LNCaP clone FGC (cell line): ENCODE data around the gene ACAA1.

Experiments
- DNase-seq: peaks from one replicate; pipeline ENCODE4 v3.0.0-alpha.2; 2011; ENCODE audit warnings: low read depth
- H3K4me3 ChIP-seq: 2 replicates; pipeline ENCODE4 v1.5.1; 2011; ENCODE audit warnings: mild to moderate bottlenecking, low read depth, low read length, control low read depth
- CTCF ChIP-seq: IDR thresholded peaks from 2 replicates; pipeline ENCODE4 v1.5.1; 2012; ENCODE audit warnings: mild to moderate bottlenecking; ENCODE audit not compliant: control insufficient read depth, insufficient read depth; ENCODE audit errors: extremely low read depth

ACAA1 gene

GRCh38 chr3:38154033-38154494, 17.1 kb upstream of the ACAA1 start:
- no peak for DNase-seq
- H3K4me3 ChIP-seq, result no peak overlapping the region
- no peak for TF ChIP-seq CTCF

GRCh38 chr3:38153221-38153620, 16.3 kb upstream of the ACAA1 start:
- H3K4me3 ChIP-seq, result no peak overlapping the region
- no peak for DNase-seq
- TF ChIP-seq CTCF, result no peak

- H3K4me3 ChIP-seq, result no peak overlapping the region
- no peak for DNase-seq
- no peak for TF ChIP-seq CTCF
These were observed 15.7 kb upstream of the ACAA1 start for GRCh38 chr3:38152609-38153008.

- no peak for DNase-seq
- TF ChIP-seq CTCF, result no peak
These were observed 14.8 kb upstream of the ACAA1 start for GRCh38 chr3:38151667-38152265.

GRCh38 chr3:38150780-38151528, 14.0 kb upstream of the ACAA1 start:
- peak; percentile 23 for TF ChIP-seq CTCF
- H3K4me3 ChIP-seq, result no peak overlapping the region
- DNase-seq, result no peak

More at GRCh38 chr3:38151667-38152265, 14.8 kb upstream of the ACAA1 start:
- H3K4me3 ChIP-seq, result no peak overlapping the region

- no peak for DNase-seq
- no peak overlapping the region for H3K4me3 ChIP-seq
- TF ChIP-seq CTCF, result no peak
These were observed 12.8 kb upstream of the ACAA1 start for GRCh38 chr3:38149708-38150107.
